Dermis blood vessel endothelial cell (primary cell): ENCODE results near the gene OCA2. TPM values are rescaled to one million over a fixed set of nuclear protein-coding genes. Genes with fewer than 3 reads are reported as not detected.
A peak's percentile ranks its signal among the peaks of the same experiment; 100 is the strongest.

Source experiments
- DNase-seq: peaks from one replicate; pipeline ENCODE4 v3.0.0; 2010
- total RNA-seq: library from RNA; depleted of rRNA; stranded (reverse); fragments of >200 nt; gene quantifications from 2 replicates; pipeline ENCODE4 v1.2.3, GENCODE V29; 2014

OCA2 gene
- total RNA-seq, 1 donor from 2014 or later, result not detected

GRCh38 chr15:28118531-28118930, 19.4 kb upstream of the OCA2 start:
- DNase-seq, result no peak

GRCh38 chr15:28118083-28118482, 19.0 kb upstream of the OCA2 start:
- DNase-seq, result no peak

- no peak for DNase-seq
Observed at GRCh38 chr15:28117432-28117990, 18.4 kb upstream of the OCA2 start.

GRCh38 chr15:28116521-28117431, 17.7 kb upstream of the OCA2 start:
- no peak for DNase-seq

GRCh38 chr15:28115871-28116270, 16.8 kb upstream of the OCA2 start:
- no peak for DNase-seq

- DNase-seq, result no peak
Observed at GRCh38 chr15:28114721-28115622, 15.9 kb upstream of the OCA2 start.

GRCh38 chr15:28114114-28114455, 15.0 kb upstream of the OCA2 start:
- no peak for DNase-seq

- no peak for DNase-seq
Observed at GRCh38 chr15:28113394-28114113, 14.4 kb upstream of the OCA2 start.

- no peak for DNase-seq
Observed at GRCh38 chr15:28112962-28113361, 13.8 kb upstream of the OCA2 start.

- no peak for DNase-seq
Observed at GRCh38 chr15:28112101-28112760, 13.1 kb upstream of the OCA2 start.

GRCh38 chr15:28111543-28111942, 12.4 kb upstream of the OCA2 start:
- DNase-seq, result no peak

- DNase-seq, result no peak
Observed at GRCh38 chr15:28110481-28110881, 11.4 kb upstream of the OCA2 start.

GRCh38 chr15:28109626-28110455, 10.7 kb upstream of the OCA2 start:
- DNase-seq, result no peak

GRCh38 chr15:28107904-28108275, 8.8 kb upstream of the OCA2 start:
- DNase-seq, result no peak

GRCh38 chr15:28107111-28107903, 8.2 kb upstream of the OCA2 start:
- DNase-seq, result peak; percentile 43

GRCh38 chr15:28106294-28107110, 7.4 kb upstream of the OCA2 start:
- peak; percentile 25 for DNase-seq

- no peak for DNase-seq
Observed at GRCh38 chr15:28105793-28106192, 6.7 kb upstream of the OCA2 start.

- DNase-seq, result no peak
Observed at GRCh38 chr15:28105224-28105791, 6.2 kb upstream of the OCA2 start.

GRCh38 chr15:28104326-28104725, 5.2 kb upstream of the OCA2 start:
- no peak for DNase-seq
